ENCODE measurements around the gene EHD1.

EHD1 gene

DNA sequence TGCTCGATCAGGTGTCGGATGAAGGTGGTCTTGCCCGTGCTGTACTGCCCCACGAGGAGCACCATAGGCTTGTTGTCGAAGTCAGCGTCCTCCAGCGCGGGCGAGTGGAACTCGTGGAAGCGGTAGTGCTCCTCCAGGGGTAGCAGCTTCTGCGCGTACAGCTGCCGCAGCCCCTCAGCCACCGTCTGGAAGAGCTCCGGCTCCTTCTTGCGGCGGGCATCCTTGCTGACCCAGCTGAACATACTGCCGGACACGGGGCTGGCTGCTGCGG lies 263 bp downstream of the EHD1 start:
- H3K4me3 ChIP-seq (ENCODE audit: low read length) = peak overlapping the region; percentile 97
- DNase-seq (ENCODE audit: low read depth, low spot score) = no peak

DNA sequence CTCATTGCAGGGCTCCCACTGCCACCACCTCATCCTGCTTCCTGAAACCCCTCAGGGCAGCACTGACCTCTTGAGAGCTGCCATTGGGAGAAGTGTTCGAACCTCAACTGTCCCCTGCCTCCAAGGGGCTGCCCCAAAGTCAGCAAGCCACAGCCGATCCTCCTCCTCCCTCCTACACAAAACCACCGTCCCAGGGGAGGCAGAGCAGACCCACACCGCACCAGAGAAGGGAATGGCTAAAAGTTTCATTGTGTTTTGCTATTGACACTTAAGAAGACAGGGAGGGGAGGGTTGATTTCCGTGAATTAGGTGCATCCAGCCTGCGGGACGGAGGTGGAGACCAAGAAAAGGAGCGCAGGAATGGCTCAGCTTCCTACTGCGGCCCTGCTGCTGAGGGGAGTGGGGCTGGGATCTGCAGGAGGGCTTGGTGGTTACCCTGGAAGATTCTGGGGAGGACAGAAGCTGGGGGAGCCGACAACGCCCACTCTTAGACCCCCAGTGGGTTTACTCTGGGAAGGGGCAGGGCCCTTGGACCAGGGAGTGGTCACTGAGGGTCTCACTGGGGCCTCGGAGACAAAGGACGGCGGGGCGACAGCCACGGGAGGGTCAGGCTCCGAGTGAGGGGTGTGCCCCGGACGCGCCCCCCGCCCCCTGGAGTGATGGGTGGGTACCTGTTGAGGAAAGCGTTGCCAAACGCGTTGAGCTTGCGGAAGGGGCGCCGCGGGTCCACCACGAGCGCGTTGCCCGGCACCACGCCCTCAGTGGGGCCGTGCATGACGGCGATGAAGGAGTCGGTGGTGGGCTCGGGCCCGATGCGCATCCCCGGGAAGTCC lies 815 bp downstream of the EHD1 start:
- peak overlapping the region; percentile 97 for H3K4me3 ChIP-seq (ENCODE audit: low read length)
- DNase-seq (ENCODE audit: low read depth, low spot score) = no peak

DNA sequence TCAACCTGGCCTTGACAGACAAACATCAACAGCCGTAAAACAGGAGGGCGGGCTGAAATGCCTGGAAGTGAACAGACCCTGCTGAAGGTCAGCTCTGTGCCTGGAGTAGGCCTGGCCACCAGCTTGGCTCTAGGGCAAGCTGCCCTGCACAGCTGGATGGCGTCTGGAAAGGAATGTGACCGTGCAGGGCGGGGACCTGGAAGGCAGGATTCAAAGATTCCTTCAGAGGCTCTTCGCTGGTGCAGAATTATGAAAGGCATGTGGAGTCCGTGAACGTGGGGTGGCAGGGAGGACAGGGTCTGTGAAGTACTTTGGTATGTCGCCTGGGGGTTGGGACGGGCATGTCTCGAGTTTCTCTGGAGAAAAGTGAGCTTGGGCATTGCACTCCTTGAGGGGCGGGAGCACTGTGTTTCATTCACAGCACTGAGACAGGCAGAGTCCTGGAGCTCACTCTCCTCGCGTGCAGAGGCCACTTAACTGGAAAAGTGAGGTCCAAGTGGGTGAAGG lies 1.5 kb downstream of the EHD1 start:
- peak overlapping the region; percentile 97 for H3K4me3 ChIP-seq (ENCODE audit: low read length)
- no peak for DNase-seq (ENCODE audit: low read depth, low spot score)

DNA sequence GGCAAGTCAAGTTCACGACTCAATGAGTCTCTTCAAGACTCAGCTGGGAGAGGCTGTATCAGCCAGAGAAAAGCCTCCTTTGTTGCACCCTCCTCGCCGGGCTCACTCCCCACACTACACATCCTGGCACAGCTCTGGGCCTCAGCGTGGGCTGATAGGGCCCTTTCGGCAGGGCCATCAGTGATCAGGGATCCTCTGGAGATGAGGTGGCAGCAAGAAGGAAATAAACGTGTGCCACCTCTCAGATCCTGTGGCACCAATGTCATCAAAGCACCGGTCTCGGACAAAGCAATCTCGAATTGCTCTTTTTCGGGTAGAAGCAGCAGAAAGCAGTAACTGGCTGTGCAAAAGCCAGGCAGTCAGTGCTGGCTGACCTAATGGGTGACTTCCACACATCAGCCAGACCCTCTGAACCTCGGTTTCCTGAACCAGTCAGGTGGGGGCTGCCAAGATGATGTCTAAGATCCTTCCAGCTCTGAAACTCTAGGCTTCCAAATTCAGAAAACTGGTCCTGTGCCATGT lies 2.1 kb downstream of the EHD1 start:
- no peak overlapping the region for H3K4me3 ChIP-seq (ENCODE audit: low read length)
- no peak for DNase-seq (ENCODE audit: low read depth, low spot score)

DNA sequence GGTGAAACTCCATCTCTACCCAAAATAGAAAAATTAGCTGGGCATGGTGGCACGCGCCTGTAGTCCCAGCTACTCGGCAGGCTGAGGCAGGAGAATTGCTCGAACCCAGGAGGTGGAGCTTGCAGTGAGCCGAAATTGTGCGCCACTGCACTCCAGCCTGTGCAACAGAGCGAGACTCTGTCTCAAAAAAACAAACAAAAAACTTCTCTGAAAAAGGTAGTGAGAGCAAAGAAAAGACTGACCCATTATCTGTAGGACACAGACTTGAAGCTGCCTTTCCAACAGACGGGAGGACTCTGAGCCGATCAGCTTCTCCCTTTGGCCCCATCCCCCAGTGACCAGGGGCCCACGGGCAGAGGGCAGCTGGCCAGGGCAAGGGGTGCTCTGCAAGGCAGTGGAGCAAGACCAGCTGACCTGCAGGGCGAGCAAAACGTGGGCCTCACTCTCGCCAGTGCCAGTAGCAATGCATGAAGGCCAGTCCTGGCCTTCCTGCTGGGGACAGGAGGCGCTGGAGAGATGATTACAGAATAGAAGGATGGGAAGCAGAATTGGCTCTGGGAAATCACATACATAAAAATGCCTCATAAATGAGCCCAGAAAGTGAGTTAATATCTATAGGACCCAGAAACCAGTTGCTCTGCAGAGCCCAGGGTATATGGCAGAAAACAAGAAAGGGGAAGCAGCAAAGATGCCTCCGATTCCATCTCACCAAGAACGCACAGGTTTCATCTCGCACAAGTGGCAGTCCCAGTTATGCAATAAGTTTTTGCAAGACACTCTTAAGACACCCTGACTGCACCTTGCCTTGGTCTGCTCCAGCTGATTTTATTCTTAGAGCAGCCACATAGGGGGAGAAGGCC lies 2.8 kb downstream of the EHD1 start:
- no peak for DNase-seq (ENCODE audit: low read depth, low spot score)
- H3K4me3 ChIP-seq (ENCODE audit: low read length) = no peak overlapping the region

DNA sequence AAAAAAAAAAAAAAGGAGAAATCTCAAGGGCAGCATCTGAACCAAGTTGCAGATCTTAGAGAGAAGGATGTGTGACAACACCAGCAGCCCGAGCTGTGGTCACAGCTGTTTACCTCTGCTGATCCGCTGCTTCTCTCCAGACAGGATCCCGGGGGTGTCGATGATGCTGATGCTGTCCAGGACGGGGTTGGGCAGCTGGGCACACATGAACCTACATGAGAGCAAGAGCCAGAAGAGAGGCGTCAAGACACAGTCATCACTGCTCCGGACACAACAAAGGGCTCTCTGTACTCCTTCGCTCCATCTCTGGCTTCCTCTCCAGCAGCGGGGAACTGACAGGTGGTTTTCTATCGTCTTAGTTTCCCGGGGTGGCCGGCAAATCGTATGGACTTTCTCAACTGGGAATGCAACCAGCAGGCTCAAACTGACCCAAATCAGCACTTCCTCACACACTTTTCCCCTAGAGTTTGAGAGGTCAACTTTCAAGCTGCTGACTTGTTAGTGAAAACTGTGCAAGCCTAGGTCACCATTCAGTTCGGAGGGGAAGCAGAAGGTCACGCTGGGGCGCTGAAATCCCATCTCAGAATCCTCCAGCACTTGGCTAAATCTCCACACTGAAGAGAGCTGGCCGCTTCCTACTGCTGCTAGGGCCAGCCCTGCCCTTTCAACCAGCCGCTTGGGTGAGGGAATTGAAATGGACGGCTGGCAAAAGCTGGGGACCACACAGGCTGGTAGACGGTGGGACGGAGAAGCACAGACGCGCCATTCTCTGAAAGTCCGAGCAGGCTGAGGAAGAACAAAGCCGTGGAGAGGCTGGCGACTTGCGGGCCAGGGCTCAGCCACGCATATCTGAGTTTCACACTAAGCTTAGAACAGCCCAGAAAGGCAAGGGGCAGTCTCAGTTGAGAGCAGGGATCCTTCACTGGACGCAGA lies 3.8 kb downstream of the EHD1 start:
- no peak overlapping the region for H3K4me3 ChIP-seq (ENCODE audit: low read length)
- no peak for DNase-seq (ENCODE audit: low read depth, low spot score)

DNA sequence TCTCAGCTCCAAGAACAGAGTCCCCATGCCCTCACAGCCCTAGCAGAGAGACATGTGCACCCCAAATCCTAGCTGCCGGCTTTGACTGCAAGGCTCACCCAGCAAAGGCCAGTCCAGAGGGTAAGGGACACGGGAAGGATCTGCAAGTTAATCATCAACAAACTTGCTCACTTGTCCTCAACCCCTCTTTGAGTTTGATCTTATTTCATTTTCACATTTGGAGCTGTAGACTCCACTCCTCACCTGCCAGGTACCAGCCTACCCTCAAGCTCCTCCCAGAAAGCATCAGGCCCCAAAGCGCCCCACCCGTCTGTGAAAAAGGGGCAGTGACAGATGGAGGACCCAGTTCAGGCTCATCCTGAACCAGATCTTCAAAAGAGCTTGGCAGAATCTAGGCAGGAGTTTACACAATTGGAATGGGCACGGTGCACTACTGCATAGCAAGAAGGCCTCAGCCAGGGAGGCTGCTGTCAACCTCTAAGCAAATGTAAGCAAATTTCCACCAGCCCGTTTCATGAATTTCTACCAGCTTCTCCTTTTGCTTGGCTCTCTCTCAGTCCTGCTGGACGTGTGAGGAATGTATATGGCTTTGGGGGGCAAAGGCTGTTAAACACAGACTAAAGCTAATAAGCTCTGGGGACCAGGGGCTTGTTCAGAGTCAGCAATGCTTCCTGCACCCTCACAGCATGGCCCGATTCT lies 5.5 kb downstream of the EHD1 start:
- no peak for DNase-seq (ENCODE audit: low read depth, low spot score)
- H3K4me3 ChIP-seq (ENCODE audit: low read length) = no peak overlapping the region

DNA sequence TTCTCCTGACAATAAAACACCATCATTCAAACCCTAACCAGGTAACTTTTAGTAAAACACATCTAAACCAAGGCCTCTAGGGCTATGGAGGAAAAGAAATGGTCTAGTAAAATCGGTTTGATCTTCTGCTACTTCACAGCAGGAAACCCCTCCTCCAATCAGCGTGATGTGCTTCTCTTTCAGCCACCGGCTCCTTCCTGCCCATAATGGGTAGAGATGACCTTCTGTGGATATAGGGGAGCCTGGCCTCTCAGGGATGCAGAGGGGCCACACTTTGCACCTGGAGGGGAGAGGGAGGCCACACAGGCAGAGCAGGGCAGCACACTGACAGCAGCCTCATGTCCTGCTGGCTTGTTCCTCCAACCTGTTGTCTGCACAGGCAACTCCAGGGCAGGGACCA lies 6.9 kb downstream of the EHD1 start:
- DNase-seq (ENCODE audit: low read depth, low spot score) = no peak
- no peak overlapping the region for H3K4me3 ChIP-seq (ENCODE audit: low read length)

DNA sequence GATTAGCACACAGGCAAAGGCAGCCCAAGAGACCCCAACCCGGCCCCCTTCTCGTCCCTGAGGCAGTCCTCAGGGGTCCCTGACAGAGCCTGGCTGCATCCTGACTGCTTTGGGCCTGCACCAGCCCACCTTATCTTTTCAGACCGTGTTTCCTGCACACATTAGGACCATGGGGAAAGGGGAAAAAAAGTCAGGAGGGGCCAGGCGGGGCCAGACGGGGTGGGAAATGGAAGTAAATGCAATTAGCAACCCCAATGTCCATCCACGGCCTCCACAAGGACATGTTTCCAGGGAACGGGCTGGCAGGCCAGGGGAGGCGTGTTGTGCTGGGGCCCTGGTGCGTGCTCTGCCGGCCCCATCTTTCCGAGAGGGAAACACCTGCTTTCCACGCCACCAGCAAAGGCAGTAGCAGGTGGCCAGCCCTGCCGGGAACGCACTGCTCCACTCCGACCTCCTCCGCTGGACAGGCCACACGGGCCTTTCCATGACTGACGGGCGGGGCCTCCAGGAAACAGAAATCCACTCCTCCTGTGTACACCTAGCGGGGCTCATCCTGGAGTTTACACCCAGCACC lies 7.4 kb downstream of the EHD1 start:
- H3K4me3 ChIP-seq (ENCODE audit: low read length) = no peak overlapping the region
- no peak for DNase-seq (ENCODE audit: low read depth, low spot score)

DNA sequence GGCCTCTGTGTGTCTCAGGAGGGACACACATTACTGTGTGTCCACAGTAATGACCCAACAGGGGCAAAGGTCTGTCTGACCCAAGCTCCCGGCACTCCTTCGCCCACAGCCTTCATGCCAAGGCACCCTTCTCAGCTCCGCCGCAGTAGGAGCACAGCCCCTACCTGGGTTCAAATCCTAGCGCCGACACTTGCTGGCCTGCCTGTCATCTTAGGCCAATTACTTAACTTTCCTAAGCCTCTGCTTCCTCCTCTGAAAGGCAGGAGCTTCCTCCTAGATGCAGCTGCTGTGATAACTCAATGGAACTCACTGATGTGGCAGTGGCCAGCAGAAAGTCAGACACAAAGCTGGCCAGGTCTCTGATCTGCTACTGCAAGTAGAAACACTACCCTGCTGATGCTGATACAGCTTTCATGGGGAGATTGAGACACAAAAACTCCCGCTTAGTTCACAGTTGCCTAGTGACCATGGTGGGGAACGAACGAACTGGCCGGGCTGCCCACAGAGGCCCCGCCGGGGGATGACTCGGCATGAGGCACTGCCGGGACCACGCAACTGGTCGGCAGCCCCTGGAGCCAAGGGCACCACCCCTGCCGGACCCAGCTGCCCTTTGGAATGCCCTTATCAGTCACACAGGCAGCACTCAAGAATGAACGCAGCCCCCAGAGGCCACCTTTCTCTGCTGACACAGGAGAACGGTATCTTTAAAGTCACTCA lies 8.1 kb downstream of the EHD1 start:
- DNase-seq (ENCODE audit: low read depth, low spot score) = no peak

DNA sequence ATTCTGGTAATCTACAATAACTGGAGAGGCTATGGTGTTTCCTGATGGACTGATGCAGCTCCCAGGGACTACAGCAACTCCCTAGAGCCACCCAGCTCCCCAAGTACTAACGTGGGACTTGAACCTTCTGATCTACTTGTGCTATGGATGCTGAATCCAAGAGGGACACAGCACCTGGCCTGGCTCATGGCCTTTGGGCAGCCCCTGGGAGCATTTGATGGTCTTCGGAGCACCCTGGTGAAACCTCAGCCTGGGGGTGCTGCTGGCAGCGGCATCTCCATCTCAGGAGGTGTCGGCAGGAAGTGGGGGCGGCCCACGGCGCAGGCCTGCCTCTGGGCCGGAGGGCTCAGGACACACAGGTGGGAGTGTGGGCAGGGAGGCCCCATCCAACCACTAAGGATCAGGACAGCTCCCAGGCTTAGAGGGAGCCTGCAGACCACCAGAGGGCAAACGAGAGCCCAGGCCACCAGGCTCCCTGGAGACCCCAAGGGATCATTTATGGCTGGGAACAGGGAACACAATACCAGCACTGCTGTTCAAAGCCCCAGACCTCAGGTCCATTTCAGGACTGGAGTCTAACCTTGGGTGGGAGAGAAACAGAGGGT lies 8.7 kb downstream of the EHD1 start:
- no peak for DNase-seq (ENCODE audit: low read depth, low spot score)

More for the DNA sequence above, 8.1 kb downstream of the EHD1 start:
- no peak overlapping the region for H3K4me3 ChIP-seq (ENCODE audit: low read length)

DNA sequence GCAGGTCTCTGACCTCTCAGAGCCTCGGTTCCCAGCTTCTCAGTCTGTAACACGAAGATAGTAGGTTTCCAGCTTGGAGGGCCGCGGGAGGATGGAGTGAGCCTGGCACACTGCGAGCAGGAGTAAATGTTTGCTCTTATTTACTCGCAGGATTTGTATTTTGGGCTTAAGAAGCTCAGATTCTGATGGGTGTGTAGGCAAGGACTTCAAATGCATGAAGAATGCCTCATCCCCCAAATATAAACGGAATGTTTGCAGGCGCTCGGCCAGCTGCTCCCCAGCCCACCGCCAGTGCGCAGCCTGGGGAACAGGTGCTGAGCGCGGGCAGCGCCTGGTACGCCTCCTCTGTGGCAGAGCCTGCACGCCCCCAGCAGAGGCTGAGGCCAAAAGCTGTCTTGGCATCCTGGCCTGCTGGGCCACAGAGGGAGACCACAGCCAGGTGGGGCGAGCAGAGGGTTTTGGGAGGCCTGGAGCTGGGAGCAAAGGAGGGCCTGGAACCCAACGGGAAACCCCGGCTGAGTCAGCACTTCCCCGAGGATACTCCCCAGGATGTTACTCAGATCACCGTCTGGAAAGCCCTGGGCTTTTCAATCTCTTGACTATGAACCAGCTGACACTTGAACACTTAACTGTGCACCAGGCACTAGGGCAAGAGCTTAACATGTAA lies 9.4 kb downstream of the EHD1 start:
- no peak overlapping the region for H3K4me3 ChIP-seq (ENCODE audit: low read length)
- DNase-seq (ENCODE audit: low read depth, low spot score) = no peak

More for the DNA sequence above, 8.7 kb downstream of the EHD1 start:
- no peak overlapping the region for H3K4me3 ChIP-seq (ENCODE audit: low read length)

DNA sequence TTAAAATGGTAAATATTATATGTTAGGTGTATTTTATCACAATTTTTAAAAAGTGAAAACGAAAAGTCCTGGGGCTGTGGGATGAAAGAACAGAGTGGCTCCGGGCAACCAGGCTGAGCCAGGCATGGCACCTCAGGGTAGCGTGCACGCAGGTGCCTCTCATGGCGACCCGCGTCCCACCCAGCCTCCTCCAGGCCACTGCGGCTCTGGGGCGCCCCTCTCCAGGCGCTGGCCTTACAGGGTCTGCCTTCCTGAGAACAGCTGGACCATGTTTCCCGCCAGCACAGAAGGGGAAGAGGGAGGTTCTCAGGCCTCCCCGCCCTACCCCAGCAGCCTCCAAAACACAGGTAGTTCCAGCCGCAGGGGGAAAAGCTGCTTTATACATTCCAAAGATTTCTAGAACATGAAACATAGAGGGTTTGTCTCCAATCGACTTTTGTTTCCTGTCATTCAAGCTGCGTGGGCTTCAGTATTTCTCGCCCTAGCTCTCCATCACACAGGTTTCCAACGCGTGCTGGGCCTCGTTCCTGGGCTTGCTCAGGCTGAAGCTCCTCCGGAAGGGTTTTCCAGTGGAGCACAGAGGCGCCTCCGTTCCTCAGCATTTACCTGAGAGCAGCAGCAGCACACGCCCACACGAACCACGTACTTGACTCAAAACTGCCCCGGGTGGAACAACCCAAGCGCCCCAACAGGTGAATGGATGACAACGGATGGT lies 10.5 kb downstream of the EHD1 start:
- no peak for DNase-seq (ENCODE audit: low read depth, low spot score)
- no peak overlapping the region for H3K4me3 ChIP-seq (ENCODE audit: low read length)

DNA sequence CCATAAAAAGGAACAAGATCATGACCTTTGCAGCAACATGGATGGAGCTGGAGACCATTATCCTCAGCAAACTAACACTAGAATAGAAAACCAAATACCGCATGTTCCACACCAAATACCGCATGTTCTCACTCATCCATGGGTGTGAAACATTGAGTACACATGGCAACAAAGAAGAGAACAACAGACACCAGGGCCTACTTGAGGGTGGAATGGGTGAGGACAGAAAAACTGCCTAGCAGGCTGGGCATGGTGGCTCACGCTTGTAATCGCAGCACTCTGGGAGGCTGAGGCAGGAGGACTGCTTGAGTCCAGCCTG lies 12.3 kb downstream of the EHD1 start:
- no peak overlapping the region for H3K4me3 ChIP-seq (ENCODE audit: low read length)
- no peak for DNase-seq (ENCODE audit: low read depth, low spot score)

DNA sequence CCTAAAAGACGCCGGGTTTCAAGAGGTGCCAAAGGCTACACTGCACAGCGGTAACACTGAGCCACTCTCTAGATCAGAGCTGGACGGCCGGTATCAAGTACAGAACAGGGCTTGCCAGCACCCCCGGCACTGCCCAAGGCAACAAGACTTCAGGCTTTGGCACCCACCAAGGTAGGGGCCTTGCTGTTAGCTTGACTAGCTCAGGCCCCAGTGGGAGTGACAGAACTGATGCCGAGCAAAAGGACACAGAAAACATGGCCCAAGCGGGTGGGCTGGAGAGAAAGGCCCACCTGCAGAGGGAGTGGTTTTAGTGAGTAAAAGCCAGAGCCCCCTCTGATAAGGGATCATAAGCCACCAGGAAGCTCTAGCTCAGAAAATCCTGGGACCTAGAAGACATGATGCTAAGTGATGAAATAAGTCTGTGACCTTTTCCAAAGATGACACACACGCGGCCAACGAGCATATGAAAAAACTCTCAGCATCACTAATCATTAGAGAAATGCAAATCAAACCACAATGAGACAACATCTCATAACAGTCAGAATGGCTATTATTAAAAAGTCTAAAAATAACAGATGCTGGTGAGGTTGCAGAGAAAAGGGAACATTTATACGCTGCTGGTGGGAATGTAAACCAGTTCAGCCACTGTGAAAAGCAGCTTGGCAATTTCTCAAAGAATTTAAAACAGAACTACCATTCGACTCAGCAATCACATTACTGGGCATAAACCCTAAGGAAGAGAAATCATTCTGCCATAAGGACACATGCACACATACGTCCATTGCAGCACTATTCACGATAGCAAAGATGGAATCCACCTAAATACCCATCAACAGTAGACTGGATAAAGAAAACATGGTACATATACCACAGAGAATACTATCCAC lies 12.9 kb downstream of the EHD1 start:
- no peak overlapping the region for H3K4me3 ChIP-seq (ENCODE audit: low read length)
- no peak for DNase-seq (ENCODE audit: low read depth, low spot score)
